Hepatocyte (in vitro differentiated cells): Measurements from ENCODE around the gene MRPL33. TPM values are rescaled to one million over a fixed set of nuclear protein-coding genes. Genes with fewer than 3 reads are reported as not detected.

Experiments
- DNase-seq: peaks from one replicate; pipeline ENCODE4 v3.0.0-alpha.2; 2016; ENCODE audit warnings: low spot score
- H2AFZ ChIP-seq: fragments of 200-600 bp; sonication (generic); 2 replicates; pipeline ENCODE4 v1.6.0; 2016; ENCODE audit warnings: antibody characterized with exemption, mild to moderate bottlenecking
- H3K27ac ChIP-seq: fragments of 200-600 bp; sonication (generic); 2 replicates; pipeline ENCODE4 v1.5.1; 2016; ENCODE audit warnings: mild to moderate bottlenecking
- H3K27me3 ChIP-seq: fragments of 200-600 bp; sonication (generic); 2 replicates; pipeline ENCODE4 v1.6.1; 2016
- H3K36me3 ChIP-seq: fragments of 200-600 bp; sonication (generic); replicated peaks from 2 replicates; pipeline ENCODE4 v1.5.1; 2016; ENCODE audit warnings: low read depth; ENCODE audit not compliant: insufficient read depth
- H3K4me1 ChIP-seq: fragments of 200-600 bp; sonication (generic); 2 replicates; pipeline ENCODE4 v1.5.1; 2016; ENCODE audit warnings: mild to moderate bottlenecking, moderate library complexity; ENCODE audit not compliant: insufficient read depth
- H3K4me2 ChIP-seq: fragments of 200-600 bp; sonication (generic); 2 replicates; pipeline ENCODE4 v1.6.0; 2016
- H3K4me3 ChIP-seq: fragments of 200-600 bp; sonication (generic); 2 replicates; pipeline ENCODE4 v1.5.1; 2016; ENCODE audit warnings: mild to moderate bottlenecking
- H3K79me2 ChIP-seq: fragments of 200-600 bp; sonication (generic); 2 replicates; pipeline ENCODE4 v1.6.0; 2017; ENCODE audit warnings: mild to moderate bottlenecking
- H3K9me2 ChIP-seq: fragments of 200-600 bp; sonication (generic); replicated peaks from 2 replicates; pipeline ENCODE4 v1.6.0; 2017; ENCODE audit warnings: mild to moderate bottlenecking; ENCODE audit not compliant: insufficient read depth
- H3K9me3 ChIP-seq: fragments of 200-600 bp; sonication (generic); 2 replicates; pipeline ENCODE4 v1.5.1; 2016; ENCODE audit warnings: low read depth, mild to moderate bottlenecking
- H4K20me1 ChIP-seq: fragments of 200-600 bp; sonication (generic); 2 replicates; pipeline ENCODE4 v1.6.0; 2016; ENCODE audit warnings: mild to moderate bottlenecking; ENCODE audit not compliant: insufficient read depth, poor library complexity, severe bottlenecking
- CTCF ChIP-seq: fragments of 200-600 bp; sonication (generic); IDR thresholded peaks from 2 replicates; pipeline ENCODE4 v1.5.1; 2016; ENCODE audit warnings: antibody characterized with exemption, mild to moderate bottlenecking; ENCODE audit not compliant: poor library complexity
- EZH2 ChIP-seq: fragments of 200-600 bp; sonication (generic); IDR thresholded peaks from 2 replicates; pipeline ENCODE4 v1.6.1; 2016; ENCODE audit warnings: antibody characterized with exemption, mild to moderate bottlenecking, borderline replicate concordance
- EZH2phosphoT487 ChIP-seq: fragments of 200-600 bp; sonication (generic); IDR thresholded peaks from one replicate; pipeline ENCODE4 v1.6.1; 2018; ENCODE audit warnings: antibody characterized with exemption, mild to moderate bottlenecking, low read depth, moderate library complexity; ENCODE audit not compliant: unreplicated experiment, severe bottlenecking
- WGBS: methylation state at CpG from one replicate; pipeline ENCODE4 v1.1.6; 2016; ENCODE audit warnings: low lambda C conversion rate; ENCODE audit errors: missing lambda C conversion rate; 5-methylcytosine and 5-hydroxymethylcytosine counted together
- polyA plus RNA-seq: library from polyadenylated mRNA; unstranded; fragments of >200 nt; fragmentation: Nextera tagmentation; extraction: Ambion mirVana; gene quantifications from 2 replicates; pipeline ENCODE4 v1.2.1, GENCODE V29; 2016
- total RNA-seq: library from RNA; depleted of rRNA; stranded (reverse); fragments of >200 nt; gene quantifications from 2 replicates; pipeline ENCODE4 v1.2.3, GENCODE V29; 2014

MRPL33 gene
- total and polyA plus RNA-seq, 2 experiments from 2014 or later, result 148 to 311 TPM

- no peak for TF ChIP-seq CTCF
- no peak for TF ChIP-seq EZH2
- TF ChIP-seq EZH2phosphoT487, result no peak
- no peaks in the 10 kb centered on the region for H3K27me3 ChIP-seq
- WGBS, result 92% methylated on average over 6 of the region's 6 CpGs
- no peaks in the 10 kb centered on the region for H3K36me3 ChIP-seq
- no peak overlapping the region for H3K4me2 ChIP-seq
- H3K4me3 ChIP-seq, result no peak overlapping the region
- H4K20me1 ChIP-seq, result no peaks in the 10 kb centered on the region
- no peak overlapping the region for H2AFZ ChIP-seq
- DNase-seq, result no peak
- H3K9me2 ChIP-seq, result no peaks in the 10 kb centered on the region
- H3K9me3 ChIP-seq, result no peaks in the 10 kb centered on the region
- no peaks in the 10 kb centered on the region for H3K79me2 ChIP-seq
- no peak overlapping the region for H3K27ac ChIP-seq
- H3K4me1 ChIP-seq, result peaks cover 8% of the 10 kb centered on the region
Measured at GRCh38 chr2:27802547-27802946, 31.0 kb downstream of the MRPL33 start.

- H3K79me2 ChIP-seq, result no peaks in the 10 kb centered on the region
- no peaks in the 10 kb centered on the region for H4K20me1 ChIP-seq
- no peak for DNase-seq
- H3K9me3 ChIP-seq, result no peaks in the 10 kb centered on the region
- no peak overlapping the region for H3K4me3 ChIP-seq
- H3K9me2 ChIP-seq, result no peaks in the 10 kb centered on the region
- H3K36me3 ChIP-seq, result no peaks in the 10 kb centered on the region
- TF ChIP-seq EZH2phosphoT487 (no peak), EZH2 (no peak), CTCF (no peak)
- no peaks in the 10 kb centered on the region for H3K27me3 ChIP-seq
- WGBS, result 100% methylated on average over 2 of the region's 2 CpGs
- peaks cover 8% of the 10 kb centered on the region for H3K4me1 ChIP-seq
- H2AFZ ChIP-seq, result no peak overlapping the region
- H3K27ac ChIP-seq, result no peak overlapping the region
- H3K4me2 ChIP-seq, result no peak overlapping the region
Measured at GRCh38 chr2:27803046-27803445, 31.5 kb downstream of the MRPL33 start.

GRCh38 chr2:27804146-27804545 is 32.6 kb downstream of the MRPL33 start:
- Histone ChIP-seq H3K9me3 (no peaks in the 10 kb centered on the region), H3K4me1 (peaks cover 4% of the 10 kb centered on the region), H3K9me2 (no peaks in the 10 kb centered on the region), H2AFZ (no peak overlapping the region), H3K36me3 (no peaks in the 10 kb centered on the region), H3K27me3 (no peaks in the 10 kb centered on the region), H3K79me2 (no peaks in the 10 kb centered on the region), H3K27ac (no peak overlapping the region), H4K20me1 (no peaks in the 10 kb centered on the region), H3K4me2 (no peak overlapping the region), H3K4me3 (no peak overlapping the region)
- DNase-seq, result no peak
- TF ChIP-seq EZH2phosphoT487 (no peak), EZH2 (no peak), CTCF (no peak)

GRCh38 chr2:27805180-27805579 is 33.7 kb downstream of the MRPL33 start:
- no peak overlapping the region for H3K27ac ChIP-seq
- no peak overlapping the region for H3K4me3 ChIP-seq
- no peaks in the 10 kb centered on the region for H3K79me2 ChIP-seq
- H2AFZ ChIP-seq, result no peak overlapping the region
- WGBS, result 89% methylated on average over 3 of the region's 3 CpGs
- H3K36me3 ChIP-seq, result no peaks in the 10 kb centered on the region
- TF ChIP-seq CTCF (no peak), EZH2phosphoT487 (no peak), EZH2 (no peak)
- no peaks in the 10 kb centered on the region for H3K9me2 ChIP-seq
- H4K20me1 ChIP-seq, result no peaks in the 10 kb centered on the region
- H3K4me2 ChIP-seq, result no peak overlapping the region
- no peak for DNase-seq
- H3K9me3 ChIP-seq, result no peaks in the 10 kb centered on the region
- H3K4me1 ChIP-seq, result no peaks in the 10 kb centered on the region
- H3K27me3 ChIP-seq, result no peaks in the 10 kb centered on the region
